Measurements from ENCODE around the gene RUVBL2. TPM values are rescaled to one million over a fixed set of nuclear protein-coding genes. Genes with fewer than 3 reads are reported as not detected.

The RUVBL2 gene
- total RNA-seq, 1 experiment from 2014 or later: 165 TPM

DNA sequence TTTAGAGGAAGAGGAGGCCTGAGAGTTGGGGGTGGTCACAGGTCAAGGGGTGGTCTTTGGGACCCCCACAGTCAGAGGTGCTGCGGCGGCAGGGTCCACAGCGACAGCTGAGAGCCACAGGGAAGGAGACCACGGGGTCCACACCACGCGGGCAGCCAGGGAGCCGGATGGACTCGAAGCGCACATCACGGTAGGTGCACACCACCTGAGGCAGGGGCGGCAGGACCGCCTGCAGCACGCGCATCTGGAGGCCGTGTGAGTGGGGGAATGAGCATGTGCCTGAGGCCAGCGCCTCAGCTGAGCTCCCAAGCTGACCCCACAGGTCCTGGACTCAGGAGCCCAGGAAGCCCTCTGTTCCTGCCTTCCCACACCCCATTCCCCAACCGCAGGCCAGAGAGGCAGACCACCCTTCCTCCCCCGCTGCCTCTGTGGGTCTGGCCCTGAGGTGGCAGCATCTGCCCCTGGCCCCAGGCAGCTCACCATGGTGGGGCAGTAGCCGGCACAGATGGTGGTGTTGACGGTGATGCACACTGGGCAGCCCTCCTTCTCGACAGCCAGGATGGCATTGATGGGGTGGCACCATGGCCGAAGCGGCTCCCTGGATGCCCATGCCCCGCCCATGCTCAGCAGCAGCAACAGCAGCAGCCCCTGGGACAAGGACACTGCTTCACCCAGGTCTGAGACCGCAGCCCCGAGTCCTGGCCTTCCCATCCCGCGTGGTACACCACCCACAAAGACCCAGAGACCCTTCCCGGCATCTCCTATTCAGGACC is 22.6 kb downstream of the RUVBL2 start:
- H3K9me3 Mint-ChIP-seq (ENCODE audit: unreplicated experiment): no peaks in the 10 kb centered on the region
- TF ChIP-seq, protein P1, sequence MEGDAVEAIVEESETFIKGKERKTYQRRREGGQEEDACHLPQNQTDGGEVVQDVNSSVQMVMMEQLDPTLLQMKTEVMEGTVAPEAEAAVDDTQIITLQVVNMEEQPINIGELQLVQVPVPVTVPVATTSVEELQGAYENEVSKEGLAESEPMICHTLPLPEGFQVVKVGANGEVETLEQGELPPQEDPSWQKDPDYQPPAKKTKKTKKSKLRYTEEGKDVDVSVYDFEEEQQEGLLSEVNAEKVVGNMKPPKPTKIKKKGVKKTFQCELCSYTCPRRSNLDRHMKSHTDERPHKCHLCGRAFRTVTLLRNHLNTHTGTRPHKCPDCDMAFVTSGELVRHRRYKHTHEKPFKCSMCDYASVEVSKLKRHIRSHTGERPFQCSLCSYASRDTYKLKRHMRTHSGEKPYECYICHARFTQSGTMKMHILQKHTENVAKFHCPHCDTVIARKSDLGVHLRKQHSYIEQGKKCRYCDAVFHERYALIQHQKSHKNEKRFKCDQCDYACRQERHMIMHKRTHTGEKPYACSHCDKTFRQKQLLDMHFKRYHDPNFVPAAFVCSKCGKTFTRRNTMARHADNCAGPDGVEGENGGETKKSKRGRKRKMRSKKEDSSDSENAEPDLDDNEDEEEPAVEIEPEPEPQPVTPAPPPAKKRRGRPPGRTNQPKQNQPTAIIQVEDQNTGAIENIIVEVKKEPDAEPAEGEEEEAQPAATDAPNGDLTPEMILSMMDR (IDR thresholded peaks at IDR 0.05; ENCODE audit: insufficient read depth in 1 of 2, low read depth in 1 of 2, low read length in 1 of 2, severe bottlenecking in 1 of 2, unreplicated experiment in 1 of 2): no peak
- H3K27ac Mint-ChIP-seq (ENCODE audit: unreplicated experiment): peak overlapping the region; percentile 20
- peaks cover 36% of the 10 kb centered on the region for H3K36me3 Mint-ChIP-seq (ENCODE audit: insufficient read depth, unreplicated experiment)
- H3K36me3 ChIP-seq (ENCODE audit: control insufficient read depth, insufficient read depth, low read length): peaks cover 1% of the 10 kb centered on the region; the same call in 1 of the 2 replicates
- intact Hi-C loops (cut with micrococcal nuclease; ENCODE audit: unreplicated experiment): no loop called here
- 0 out of 2 replicates have a peak, but pooled peaks cover 9% of the 10 kb centered on the region for H3K4me1 ChIP-seq
- peak overlapping the region; percentile 32 for H3K4me3 Mint-ChIP-seq (ENCODE audit: unreplicated experiment)
- ChIA-PET POLR2A (no interaction called here), CTCF (interaction anchor here (0.9 kb wide), 1 partner anchor 23 kb away, joined by 5 read pairs; the partner anchor contains the start of genes GYS1 and RUVBL2)
- no peak for DNase-seq
- H3K27me3 Mint-ChIP-seq (ENCODE audit: insufficient read depth, unreplicated experiment): no peaks in the 10 kb centered on the region
- no peaks in the 10 kb centered on the region for H3K9me3 ChIP-seq
- no peaks in the 10 kb centered on the region for H3K27me3 ChIP-seq (replicated peaks; ENCODE audit: control insufficient read depth, insufficient read depth, low read length)
- H3K4me3 ChIP-seq (ENCODE audit: low read depth, low read length): no peak overlapping the region
- no TSS peak for BruUV-seq (replicated peaks)
- peaks cover 17% of the 10 kb centered on the region for H3K4me1 Mint-ChIP-seq (ENCODE audit: low read depth, unreplicated experiment)

DNA sequence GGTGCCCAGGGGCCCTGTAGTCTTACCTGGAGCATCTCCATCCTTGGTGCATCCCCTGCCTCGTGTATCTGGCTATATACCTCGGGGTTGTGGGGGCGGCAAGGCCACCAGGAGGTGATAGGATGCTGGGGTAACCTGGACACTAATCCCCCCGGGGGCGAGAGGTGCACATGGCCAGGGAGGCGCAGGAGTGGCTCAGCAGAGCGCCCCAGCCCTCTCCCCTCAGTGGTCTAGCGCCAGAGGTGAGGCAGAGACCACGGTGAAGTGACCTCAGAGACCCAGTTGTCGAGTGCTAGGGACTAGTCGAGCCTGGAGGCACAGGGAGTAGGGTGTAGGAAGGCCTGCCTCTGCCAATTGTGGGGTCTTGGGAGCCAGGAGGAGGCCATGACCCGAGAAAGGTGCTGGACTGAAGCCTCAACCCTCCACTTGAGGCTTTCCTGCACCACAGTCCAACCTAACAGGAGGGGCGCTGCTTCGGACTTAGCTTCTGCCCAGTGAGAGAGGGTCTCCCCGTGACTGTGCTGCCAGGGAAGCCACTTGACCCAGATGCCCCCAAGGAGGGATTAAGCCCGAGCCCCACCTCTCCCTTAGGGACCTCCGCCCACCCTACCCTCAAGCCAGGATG is 23.5 kb downstream of the RUVBL2 start, which contains the start of gene LHB:
Gene LHB, minus strand, starts transcription at position 51 of the 625 bp plus-strand sequence. Its CDS starts 10 bp downstream, at position 41.
- Histone ChIP-seq H3K27me3 (replicated peaks; ENCODE audit: control insufficient read depth, insufficient read depth, low read length) (no peaks in the 10 kb centered on the region; the same call in 1 of the 2 replicates), H3K9me3 (no peaks in the 10 kb centered on the region), H3K36me3 (ENCODE audit: control insufficient read depth, insufficient read depth, low read length) (peaks cover 1% of the 10 kb centered on the region; the same call in 1 of the 2 replicates), H3K4me1 (0 out of 2 replicates have a peak, but pooled peaks cover 9% of the 10 kb centered on the region), H3K4me3 (ENCODE audit: low read depth, low read length) (peak within 1 kb of the TSS; percentile 49)
- H3K4me1 Mint-ChIP-seq (ENCODE audit: low read depth, unreplicated experiment): peaks cover 21% of the 10 kb centered on the region
- peak within 1 kb of the TSS; percentile 20 for H3K27ac Mint-ChIP-seq (ENCODE audit: unreplicated experiment)
- H3K36me3 Mint-ChIP-seq (ENCODE audit: insufficient read depth, unreplicated experiment): peaks cover 36% of the 10 kb centered on the region
- POLR2A ChIA-PET: interaction anchor here (1.1 kb wide), 1 partner anchor 24 kb away, joined by 5 read pairs; the partner anchor contains the start of genes GYS1 and RUVBL2
- TF ChIP-seq, protein P1 (IDR thresholded peaks at IDR 0.05; ENCODE audit: insufficient read depth in 1 of 2, low read depth in 1 of 2, low read length in 1 of 2, severe bottlenecking in 1 of 2, unreplicated experiment in 1 of 2): no peak
- CTCF ChIA-PET: interaction anchor here (0.6 to 4.0 kb wide), 8 partner anchors 17 to 846 kb away, joined by 3 to 51 read pairs (median 6); partner anchors contain the start of genes GYS1, NTF4 and RUVBL2
- no peaks in the 10 kb centered on the region for H3K27me3 Mint-ChIP-seq (ENCODE audit: insufficient read depth, unreplicated experiment)
- no TSS peak for BruUV-seq (replicated peaks)
- peak within 1 kb of the TSS; percentile 79 for H3K4me3 Mint-ChIP-seq (ENCODE audit: unreplicated experiment)
- no peak for DNase-seq
- H3K9me3 Mint-ChIP-seq (ENCODE audit: unreplicated experiment): no peaks in the 10 kb centered on the region
- intact Hi-C loops (cut with micrococcal nuclease; ENCODE audit: unreplicated experiment): loop anchor here (1.0 kb wide), 1 partner anchor 57 kb away; no protein-coding TSS in a partner anchor

All from Caco-2 (cell line).